SK-N-SH (cell line): ENCODE data around the gene PPID. TPM values are rescaled to one million over a fixed set of nuclear protein-coding genes. Genes with fewer than 3 reads are reported as not detected.

Source experiments
- CTCF ChIA-PET: fragments of 300-600, 350-600 bp; formaldehyde crosslinking; extraction: SDS; loops from one replicate; lab custom pipeline; 2021; lab: Yijun Ruan, JAX
- POLR2A ChIA-PET: fragments of 350-600 bp; sonication (Branson Sonifier 250); formaldehyde crosslinking; extraction: SDS; loops from one replicate; lab custom pipeline; 2020; ENCODE audit warnings: antibody characterized with exemption, inconsistent platforms; lab: Yijun Ruan, JAX
- DNase-seq: peaks from one replicate; pipeline ENCODE4 v3.0.0; 2012
- H2AFZ ChIP-seq: fragments of 200-600 bp; sonication (generic); 2 replicates; pipeline ENCODE4 v1.8.1; 2016; ENCODE audit warnings: antibody characterized with exemption, mild to moderate bottlenecking, low read depth
- H3F3A ChIP-seq: fragments of 200-600 bp; sonication (generic); replicated peaks from 2 replicates; pipeline ENCODE3; 2016; ENCODE audit warnings: antibody characterized with exemption, mild to moderate bottlenecking; ENCODE audit not compliant: insufficient read depth
- H3K27ac ChIP-seq, 2 experiments: fragments of 200-500 bp in 1 of 2; fragments of 200-600 bp in 1 of 2; sonication (Bioruptor generic) in 1 of 2; sonication (generic), shearing (Covaris generic) in 1 of 2; 2 replicates each; pipeline versions ENCODE4 v1.5.1 to v1.6.1; 2014 to 2016; ENCODE audit warnings: low read depth in 2 of 2, inconsistent platforms in 1 of 2, low read length in 1 of 2, mild to moderate bottlenecking in 1 of 2, mixed read lengths in 1 of 2
- H3K27me3 ChIP-seq: fragments of 200-600 bp; sonication (generic), shearing (Covaris generic); 2 replicates; pipeline ENCODE4 v1.6.1; 2016; ENCODE audit warnings: mixed run types; ENCODE audit not compliant: insufficient read depth
- H3K36me3 ChIP-seq, 2 experiments: fragments of 200-500 bp in 1 of 2; fragments of 200-600 bp in 1 of 2; sonication (Bioruptor generic) in 1 of 2; sonication (generic) in 1 of 2; replicated peaks in 1 of 2; 2 replicates each; pipeline versions ENCODE3 to v1.5.1; 2014 to 2016; ENCODE audit warnings: low read length in 1 of 2, mild to moderate bottlenecking in 1 of 2; ENCODE audit not compliant: insufficient read depth in 2 of 2, control insufficient read depth in 1 of 2
- H3K4me1 ChIP-seq, 2 experiments: fragments of 200-500 bp in 1 of 2; fragments of 200-600 bp in 1 of 2; sonication (Bioruptor generic) in 1 of 2; sonication (generic), shearing (Covaris generic) in 1 of 2; 2 replicates each; pipeline versions ENCODE4 v1.5.1 to v1.6.1; 2014 to 2016; ENCODE audit warnings: low read depth in 1 of 2, low read length in 1 of 2, mixed run types in 1 of 2; ENCODE audit not compliant: insufficient read depth in 2 of 2, control insufficient read depth in 1 of 2
- H3K4me2 ChIP-seq: fragments of 200-600 bp; sonication (generic), shearing (Covaris generic); 2 replicates; pipeline ENCODE4 v1.6.1; 2017; ENCODE audit warnings: mixed run types
- H3K4me3 ChIP-seq, 2 experiments: fragments of 200-500 bp in 1 of 2; fragments of 200-600 bp in 1 of 2; sonication (Bioruptor generic) in 1 of 2; sonication (generic), shearing (Covaris generic) in 1 of 2; 2 replicates each; pipeline versions ENCODE4 v1.5.1 to v1.8.1; 2014 to 2016; ENCODE audit warnings: low read depth in 2 of 2, inconsistent platforms in 1 of 2, low read length in 1 of 2, mild to moderate bottlenecking in 1 of 2, mixed read lengths in 1 of 2, moderate library complexity in 1 of 2
- H3K79me2 ChIP-seq: fragments of 200-600 bp; sonication (generic); 2 replicates; pipeline ENCODE4 v1.8.1; 2017; ENCODE audit warnings: mild to moderate bottlenecking; ENCODE audit not compliant: insufficient read depth
- H3K9ac ChIP-seq: fragments of 200-600 bp; sonication (generic); 2 replicates; pipeline ENCODE4 v1.6.1; 2017; ENCODE audit warnings: mixed run types
- H3K9me2 ChIP-seq: fragments of 200-600 bp; sonication (generic); 2 replicates; pipeline ENCODE4 v1.6.1; 2017; ENCODE audit warnings: mixed run types
- H3K9me3 ChIP-seq: fragments of 200-600 bp; sonication (generic); 2 replicates; pipeline ENCODE4 v1.6.1; 2017; ENCODE audit warnings: mixed run types, mild to moderate bottlenecking, moderate library complexity
- H4K20me1 ChIP-seq: fragments of 200-600 bp; sonication (generic); 2 replicates; pipeline ENCODE4 v1.6.1; 2017; ENCODE audit warnings: mild to moderate bottlenecking, mixed run types; ENCODE audit not compliant: insufficient read depth
- CTCF ChIP-seq: fragments of 200-600 bp; sonication (generic); IDR thresholded peaks from 2 replicates; pipeline ENCODE4 v1.6.1; 2017; ENCODE audit warnings: antibody characterized with exemption, mild to moderate bottlenecking, moderate library complexity
- ELF1 ChIP-seq: IDR thresholded peaks from 2 replicates; pipeline ENCODE4 v1.4.0; 2012
- FOSL2 ChIP-seq: IDR thresholded peaks from 2 replicates; pipeline ENCODE4 v1.4.0; 2012; ENCODE audit warnings: low read depth, mild to moderate bottlenecking, moderate library complexity, borderline replicate concordance
- FOXJ3 ChIP-seq: sonication (generic); formaldehyde crosslinking; IDR thresholded peaks from 2 replicates; pipeline ENCODE4 v1.5.1; 2020; ENCODE audit warnings: mild to moderate bottlenecking, missing genetic modification reagents
- FOXM1 ChIP-seq: IDR thresholded peaks from 2 replicates; pipeline ENCODE4 v1.4.0; 2012; ENCODE audit warnings: low read depth, mild to moderate bottlenecking
- GATA2 ChIP-seq: sonication (generic); formaldehyde crosslinking; IDR thresholded peaks from 2 replicates; pipeline ENCODE4 v1.5.0; 2020; ENCODE audit warnings: mild to moderate bottlenecking, missing genetic modification reagents
- IRF3 ChIP-seq: fragments of 150-350 bp; IDR thresholded peaks from 2 replicates; pipeline ENCODE4 v1.6.1; 2016; ENCODE audit warnings: mild to moderate bottlenecking, low read depth, low read length
- NFIC ChIP-seq: IDR thresholded peaks from 2 replicates; pipeline ENCODE4 v1.4.0; 2012; ENCODE audit warnings: borderline replicate concordance
- RCOR1 ChIP-seq: fragments of 150-350 bp; IDR thresholded peaks from 2 replicates; pipeline ENCODE4 v1.6.1; 2017; ENCODE audit warnings: antibody characterized with exemption, low read length
- SMC3 ChIP-seq: IDR thresholded peaks from 2 replicates; pipeline ENCODE4 v1.6.1; 2012; ENCODE audit warnings: low read depth, low read length, improper control_type of control experiment
- TCF12 ChIP-seq: IDR thresholded peaks from 2 replicates; pipeline ENCODE4 v1.4.0; 2012
- WGBS: methylation state at CpG from one replicate; pipeline ENCODE4 v1.1.6; 2017; ENCODE audit warnings: low lambda C conversion rate; 5-methylcytosine and 5-hydroxymethylcytosine counted together
- polyA plus RNA-seq, 3 experiments: library from polyadenylated mRNA; depleted of rRNA; stranded (reverse); fragments of >200 nt; gene quantifications; 2 replicates each; pipeline ENCODE4 v1.2.3, GENCODE V29; 2012

PPID gene
- polyA plus RNA-seq, 1 of the 3 experiments (the other 2 are of a cell fraction) = 20.2 TPM

GRCh38 chr4:158739600-158739999 lies 16.4 kb upstream of the PPID start:
- Histone ChIP-seq H3F3A (no peaks in the 10 kb centered on the region), H3K4me3 (no peak overlapping the region), H3K9me3 (no peaks in the 10 kb centered on the region), H3K36me3 (no peaks in the 10 kb centered on the region), H3K9me2 (no peaks in the 10 kb centered on the region), H3K4me2 (no peak overlapping the region), H3K9ac (no peak overlapping the region), H4K20me1 (no peaks in the 10 kb centered on the region), H3K79me2 (no peaks in the 10 kb centered on the region), H2AFZ (no peak overlapping the region), H3K27me3 (no peaks in the 10 kb centered on the region), H3K27ac (no peak overlapping the region), H3K4me1 (no peaks in the 10 kb centered on the region)
- TF ChIP-seq IRF3 (no peak), SMC3 (no peak), RCOR1 (no peak), NFIC (no peak), FOXM1 (no peak), GATA2 (CRISPR knock-in tag) (no peak), ELF1 (no peak), CTCF (no peak)
- CTCF ChIA-PET = interaction anchor here (2.0 kb wide), 1 partner anchor 9 kb away, joined by 13 read pairs; no protein-coding TSS in a partner anchor
- 96% methylated on average over 2 of the region's 2 CpGs for WGBS
- no peak for DNase-seq
- POLR2A ChIA-PET = no interaction called here

GRCh38 chr4:158738866-158739265 lies 15.7 kb upstream of the PPID start:
- Histone ChIP-seq H3K4me3 (no peak overlapping the region), H4K20me1 (no peaks in the 10 kb centered on the region), H3K36me3 (no peaks in the 10 kb centered on the region), H3K9me2 (no peaks in the 10 kb centered on the region), H3K79me2 (no peaks in the 10 kb centered on the region), H3K4me2 (no peak overlapping the region), H3K27ac (no peak overlapping the region), H3K9me3 (no peaks in the 10 kb centered on the region), H2AFZ (no peak overlapping the region), H3F3A (no peaks in the 10 kb centered on the region), H3K4me1 (no peaks in the 10 kb centered on the region), H3K9ac (no peak overlapping the region), H3K27me3 (no peaks in the 10 kb centered on the region)
- ChIA-PET POLR2A (no interaction called here), CTCF (interaction anchor here (0.7 to 2.0 kb wide), 4 partner anchors 9 to 464 kb away, joined by 3 to 13 read pairs (median 4); no protein-coding TSS in a partner anchor)
- no peak for DNase-seq
- TF ChIP-seq TCF12 = no peak
- no peak for TF ChIP-seq FOXJ3 (CRISPR knock-in tag)
- no peak for TF ChIP-seq FOSL2
- WGBS = 97% methylated on average over 2 of the region's 2 CpGs
